Measurements from ENCODE around the gene WDR90.

- TF ChIP-seq JUNB (IDR thresholded peaks at IDR 0.05), result no peak
- TF ChIP-seq CHD4 (IDR thresholded peaks at IDR 0.05; ENCODE audit: borderline replicate concordance), result no peak
- TF ChIP-seq ESRRA (IDR thresholded peaks at IDR 0.05; ENCODE audit: borderline replicate concordance, low read length), result no peak
- TF ChIP-seq PBX3 (IDR thresholded peaks at IDR 0.05), result no peak
Measured at GRCh38 chr16:640614-641013, 8.6 kb upstream of the WDR90 start.
